RWPE2 (cell line): ENCODE data around the gene SIDT2.
A peak's percentile ranks its signal among the peaks of the same experiment; 100 is the strongest.
"Not testable (repeated sequence)": the region's sequence is repeated elsewhere in the genome, so short reads cannot be mapped to it uniquely, and the experiment has no call there.

Experiments
- ATAC-seq: fragments of 200-7000 bp; cut with Tn5 transposase; 3 replicates; pipeline ENCODE4 v1.9.1; 2021; ENCODE audit warnings: low read depth
- DNase-seq: peaks from one replicate; pipeline ENCODE4 v3.0.0-alpha.2; 2020; ENCODE audit warnings: low spot score
- H3K27ac ChIP-seq: fragments of 450-650 bp; 2 replicates; pipeline ENCODE4 v1.5.1; 2017; ENCODE audit warnings: mild to moderate bottlenecking; ENCODE audit not compliant: poor library complexity, severe bottlenecking
- H3K27me3 ChIP-seq: fragments of 250-450 bp; sonication (Bioruptor Pico); 2 replicates; pipeline ENCODE4 v1.5.1; 2021; ENCODE audit warnings: mild to moderate bottlenecking, moderate library complexity; ENCODE audit not compliant: insufficient read depth, poor library complexity, severe bottlenecking
- H3K36me3 ChIP-seq: fragments of 250-450 bp; sonication (Bioruptor Pico); 2 replicates; pipeline ENCODE4 v1.5.1; 2020; ENCODE audit warnings: low read depth, mild to moderate bottlenecking, moderate library complexity
- H3K4me1 ChIP-seq: fragments of 250-450 bp; sonication (Bioruptor Pico); 2 replicates; pipeline ENCODE4 v1.5.1; 2021; ENCODE audit warnings: mild to moderate bottlenecking, moderate library complexity; ENCODE audit not compliant: insufficient read depth, poor library complexity, severe bottlenecking
- H3K4me3 ChIP-seq: fragments of 250-450 bp; sonication (Bioruptor Pico); 2 replicates; pipeline ENCODE4 v1.5.1; 2021; ENCODE audit warnings: mild to moderate bottlenecking, moderate library complexity; ENCODE audit not compliant: severe bottlenecking
- H3K9me3 ChIP-seq: fragments of 250-450 bp; sonication (Bioruptor Pico); 2 replicates; pipeline ENCODE4 v1.5.1; 2021; ENCODE audit warnings: mild to moderate bottlenecking, moderate library complexity; ENCODE audit not compliant: severe bottlenecking
- TF ChIP-seq, protein P1 (sequence below): fragments of 450-650 bp; IDR thresholded peaks from one replicate; pipeline ENCODE4 v1.5.1; 2017; ENCODE audit warnings: mild to moderate bottlenecking, moderate library complexity; ENCODE audit not compliant: poor library complexity, severe bottlenecking

SIDT2 gene

DNA sequence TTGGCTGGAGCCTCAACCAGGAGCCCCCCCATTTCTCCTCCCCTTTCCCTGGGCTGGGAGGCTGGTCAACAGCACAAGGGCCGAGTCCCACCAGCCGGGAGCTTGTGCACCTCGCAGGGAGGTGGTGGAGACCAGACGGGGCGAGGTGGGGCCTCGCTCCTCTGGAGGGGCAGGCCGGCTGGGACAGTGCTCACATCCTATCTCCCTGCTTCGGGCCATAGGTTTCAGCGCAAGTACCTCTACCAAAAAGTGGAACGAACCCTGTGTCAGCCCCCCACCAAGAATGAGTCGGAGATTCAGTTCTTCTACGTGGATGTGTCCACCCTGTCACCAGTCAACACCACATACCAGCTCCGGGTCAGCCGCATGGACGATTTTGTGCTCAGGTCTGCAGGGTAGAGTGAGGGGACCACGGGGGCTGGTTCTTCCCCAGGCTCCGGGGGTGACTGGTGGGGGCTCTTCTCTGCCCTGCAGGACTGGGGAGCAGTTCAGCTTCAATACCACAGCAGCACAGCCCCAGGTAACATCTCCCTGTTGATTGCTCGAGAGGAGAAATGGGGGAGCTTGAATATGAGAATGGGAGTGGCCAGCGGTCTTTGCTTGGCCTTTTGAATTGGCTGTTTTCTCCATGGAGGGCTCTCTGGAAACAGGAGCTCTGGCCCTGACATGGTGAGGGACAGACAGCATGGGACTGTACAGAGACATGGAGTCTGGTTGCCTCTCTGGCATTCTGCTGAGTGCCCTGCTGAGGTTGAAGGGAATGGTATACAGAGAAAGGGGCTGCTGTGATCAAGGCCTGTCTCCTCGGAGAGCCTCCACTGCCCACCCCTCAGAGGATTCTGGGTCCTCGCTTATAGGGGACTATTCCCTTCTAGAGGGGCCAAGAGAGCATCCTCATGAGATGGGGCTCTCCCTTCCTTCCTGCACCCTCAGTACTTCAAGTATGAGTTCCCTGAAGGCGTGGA is 3.3 kb downstream of the SIDT2 start:
- no peak for ATAC-seq
- Histone ChIP-seq H3K36me3 (no peaks in the 10 kb centered on the region; the same call in 1 of the 2 replicates), H3K9me3 (no peaks in the 10 kb centered on the region), H3K27me3 (no peaks in the 10 kb centered on the region), H3K4me1 (peaks cover 5% of the 10 kb centered on the region), H3K4me3 (no peak overlapping the region), H3K27ac (no peak overlapping the region)
- DNase-seq = peak; percentile 46
- TF ChIP-seq, protein P1, sequence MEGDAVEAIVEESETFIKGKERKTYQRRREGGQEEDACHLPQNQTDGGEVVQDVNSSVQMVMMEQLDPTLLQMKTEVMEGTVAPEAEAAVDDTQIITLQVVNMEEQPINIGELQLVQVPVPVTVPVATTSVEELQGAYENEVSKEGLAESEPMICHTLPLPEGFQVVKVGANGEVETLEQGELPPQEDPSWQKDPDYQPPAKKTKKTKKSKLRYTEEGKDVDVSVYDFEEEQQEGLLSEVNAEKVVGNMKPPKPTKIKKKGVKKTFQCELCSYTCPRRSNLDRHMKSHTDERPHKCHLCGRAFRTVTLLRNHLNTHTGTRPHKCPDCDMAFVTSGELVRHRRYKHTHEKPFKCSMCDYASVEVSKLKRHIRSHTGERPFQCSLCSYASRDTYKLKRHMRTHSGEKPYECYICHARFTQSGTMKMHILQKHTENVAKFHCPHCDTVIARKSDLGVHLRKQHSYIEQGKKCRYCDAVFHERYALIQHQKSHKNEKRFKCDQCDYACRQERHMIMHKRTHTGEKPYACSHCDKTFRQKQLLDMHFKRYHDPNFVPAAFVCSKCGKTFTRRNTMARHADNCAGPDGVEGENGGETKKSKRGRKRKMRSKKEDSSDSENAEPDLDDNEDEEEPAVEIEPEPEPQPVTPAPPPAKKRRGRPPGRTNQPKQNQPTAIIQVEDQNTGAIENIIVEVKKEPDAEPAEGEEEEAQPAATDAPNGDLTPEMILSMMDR = no peak

- TF ChIP-seq, protein P1 = no peak
- H3K27me3 ChIP-seq = no peaks in the 10 kb centered on the region
- no peak overlapping the region for H3K27ac ChIP-seq
- no peaks in the 10 kb centered on the region for H3K9me3 ChIP-seq
- peaks cover 5% of the 10 kb centered on the region for H3K4me1 ChIP-seq
- no peaks in the 10 kb centered on the region; the same call in 1 of the 2 replicates for H3K36me3 ChIP-seq
- no peak for DNase-seq
- ATAC-seq = no peak
- H3K4me3 ChIP-seq = no peak overlapping the region
These were observed 4.0 kb downstream of the SIDT2 start for GRCh38 chr11:117182551-117182935.

DNA sequence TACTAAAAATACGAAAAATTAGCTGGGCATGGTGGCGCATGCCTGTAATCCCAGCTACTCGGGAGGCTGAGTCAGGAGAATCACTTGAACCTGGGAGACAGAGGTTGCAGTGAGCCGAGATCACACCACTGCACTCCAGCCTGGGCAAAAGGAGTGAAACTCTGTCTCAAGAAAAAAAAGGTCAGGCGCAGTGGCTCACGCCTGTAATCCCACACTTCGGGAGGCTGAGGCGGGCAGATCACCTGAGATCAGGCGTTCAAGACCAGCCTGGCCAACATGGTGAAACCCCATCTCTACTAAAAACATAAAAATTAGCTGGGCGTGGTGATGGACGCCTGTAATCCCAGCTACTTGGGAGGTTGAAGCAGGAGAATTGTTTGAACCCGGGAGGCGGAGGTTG is 4.6 kb downstream of the SIDT2 start:
- H3K4me1 ChIP-seq, H3K27me3 ChIP-seq, H3K27ac ChIP-seq, DNase-seq, H3K9me3 ChIP-seq, ATAC-seq, H3K4me3 ChIP-seq, H3K36me3 ChIP-seq: not testable (repeated sequence)

- Histone ChIP-seq H3K9me3 (no peaks in the 10 kb centered on the region), H3K4me1 (no peaks in the 10 kb centered on the region), H3K27ac (no peak overlapping the region), H3K4me3 (no peak overlapping the region), H3K36me3 (no peaks in the 10 kb centered on the region; the same call in 1 of the 2 replicates), H3K27me3 (no peaks in the 10 kb centered on the region)
- TF ChIP-seq, protein P1 = no peak
- ATAC-seq (no peak), DNase-seq (peak; percentile 26)
These were observed 5.3 kb downstream of the SIDT2 start for GRCh38 chr11:117183724-117184349.

- H3K27me3 ChIP-seq = no peaks in the 10 kb centered on the region
- no peak overlapping the region for H3K4me3 ChIP-seq
- H3K9me3 ChIP-seq = no peaks in the 10 kb centered on the region
- TF ChIP-seq, protein P1 = no peak
- H3K36me3 ChIP-seq = peaks cover 8% of the 10 kb centered on the region
- ATAC-seq (no peak), DNase-seq (peak; percentile 29)
- H3K4me1 ChIP-seq = no peaks in the 10 kb centered on the region
- no peak overlapping the region for H3K27ac ChIP-seq
These were observed 7.3 kb downstream of the SIDT2 start for GRCh38 chr11:117185736-117186430.
